NT2/D1 (cell line): ENCODE data around the gene IKZF4.

Experiments
- DNase-seq: peaks from one replicate; pipeline ENCODE4 v3.0.0-alpha.2; 2011; ENCODE audit warnings: low read depth, low spot score
- H3K27me3 ChIP-seq: 2 replicates; pipeline ENCODE4 v1.6.0; 2011; ENCODE audit warnings: mild to moderate bottlenecking; ENCODE audit not compliant: insufficient read length, insufficient read depth
- H3K36me3 ChIP-seq: 2 replicates; pipeline ENCODE4 v1.6.1; 2011; ENCODE audit warnings: mild to moderate bottlenecking, low read length, mixed read lengths; ENCODE audit not compliant: insufficient read depth, insufficient read length
- H3K4me1 ChIP-seq: 2 replicates; pipeline ENCODE4 v1.5.1; 2011; ENCODE audit not compliant: insufficient read depth, insufficient read length
- H3K4me3 ChIP-seq: 2 replicates; pipeline ENCODE4 v1.5.1; 2011; ENCODE audit warnings: low read depth; ENCODE audit not compliant: insufficient read length
- H3K9ac ChIP-seq: 2 replicates; pipeline ENCODE4 v1.6.0; 2011; ENCODE audit warnings: low read depth; ENCODE audit not compliant: insufficient read length
- H3K9me3 ChIP-seq: 2 replicates; pipeline ENCODE4 v1.5.1; 2011; ENCODE audit warnings: mild to moderate bottlenecking, low read length; ENCODE audit not compliant: insufficient read depth
- SUZ12 ChIP-seq: IDR thresholded peaks from 2 replicates; pipeline ENCODE4 v1.6.1; 2011; ENCODE audit not compliant: insufficient read length, insufficient read depth; ENCODE audit errors: extremely low read depth
- YY1 ChIP-seq: IDR thresholded peaks from 2 replicates; pipeline ENCODE4 v1.6.1; 2011; ENCODE audit not compliant: insufficient read length, insufficient read depth
- ZNF274 ChIP-seq: IDR thresholded peaks from 2 replicates; pipeline ENCODE4 v1.6.1; 2011; ENCODE audit warnings: mild to moderate bottlenecking, low read depth, low read length

Gene IKZF4

DNA sequence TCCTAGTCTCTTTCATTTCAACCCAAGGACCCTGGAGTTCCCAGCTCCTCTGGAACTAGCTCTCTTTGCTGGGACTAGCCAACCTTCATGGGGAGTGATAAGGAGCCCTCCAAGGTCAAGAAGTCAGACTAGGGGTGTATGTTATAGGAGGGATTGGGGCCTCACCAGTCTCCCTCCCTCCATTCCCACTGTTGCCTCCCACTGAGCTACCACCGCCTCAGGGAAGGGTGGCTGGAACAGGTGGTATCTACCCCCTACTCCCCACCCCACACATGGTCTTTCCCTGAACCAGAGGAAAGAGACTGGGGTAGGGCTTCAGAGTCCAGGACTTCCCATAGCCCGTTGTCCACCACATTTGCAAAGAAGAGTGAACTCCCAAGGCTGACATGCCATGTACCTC is 61.5 kb downstream of the IKZF4 start:
- DNase-seq = no peak
- H3K36me3 ChIP-seq = peaks cover 10% of the 10 kb centered on the region
- H3K4me3 ChIP-seq = no peak overlapping the region
- H3K9me3 ChIP-seq = no peaks in the 10 kb centered on the region; the same call in 1 of the 2 replicates
- TF ChIP-seq ZNF274 = no peak
- TF ChIP-seq YY1 = no peak
- TF ChIP-seq SUZ12 = no peak
- H3K27me3 ChIP-seq = no peaks in the 10 kb centered on the region
- no peak overlapping the region for H3K9ac ChIP-seq
- peaks cover 13% of the 10 kb centered on the region for H3K4me1 ChIP-seq

DNA sequence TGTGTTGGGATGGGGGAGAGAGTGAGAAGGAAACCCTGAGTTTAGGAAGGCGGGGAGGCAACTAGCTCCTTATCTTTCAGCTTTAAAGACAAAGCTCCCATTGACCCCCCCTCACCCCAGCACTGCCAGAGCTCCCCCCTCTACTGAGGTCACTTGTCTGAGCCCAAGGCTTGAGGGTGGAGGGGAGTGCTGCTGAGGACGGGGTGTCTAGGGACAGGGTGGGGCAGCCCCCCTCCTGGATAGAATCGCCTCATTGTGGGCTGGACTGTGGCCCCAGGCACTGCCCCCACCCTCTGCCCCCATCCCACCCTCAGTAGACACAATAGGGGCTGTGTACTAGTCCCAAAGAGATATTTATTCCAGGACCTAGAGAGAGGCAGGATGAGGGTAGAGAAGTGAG is 62.1 kb downstream of the IKZF4 start:
- H3K4me1 ChIP-seq = peaks cover 13% of the 10 kb centered on the region
- no peak for DNase-seq
- H3K27me3 ChIP-seq = no peaks in the 10 kb centered on the region
- no peak for TF ChIP-seq ZNF274
- no peak for TF ChIP-seq SUZ12
- no peak for TF ChIP-seq YY1
- H3K4me3 ChIP-seq = no peak overlapping the region
- H3K9me3 ChIP-seq = no peaks in the 10 kb centered on the region; the same call in 1 of the 2 replicates
- peaks cover 16% of the 10 kb centered on the region for H3K36me3 ChIP-seq
- no peak overlapping the region for H3K9ac ChIP-seq

DNA sequence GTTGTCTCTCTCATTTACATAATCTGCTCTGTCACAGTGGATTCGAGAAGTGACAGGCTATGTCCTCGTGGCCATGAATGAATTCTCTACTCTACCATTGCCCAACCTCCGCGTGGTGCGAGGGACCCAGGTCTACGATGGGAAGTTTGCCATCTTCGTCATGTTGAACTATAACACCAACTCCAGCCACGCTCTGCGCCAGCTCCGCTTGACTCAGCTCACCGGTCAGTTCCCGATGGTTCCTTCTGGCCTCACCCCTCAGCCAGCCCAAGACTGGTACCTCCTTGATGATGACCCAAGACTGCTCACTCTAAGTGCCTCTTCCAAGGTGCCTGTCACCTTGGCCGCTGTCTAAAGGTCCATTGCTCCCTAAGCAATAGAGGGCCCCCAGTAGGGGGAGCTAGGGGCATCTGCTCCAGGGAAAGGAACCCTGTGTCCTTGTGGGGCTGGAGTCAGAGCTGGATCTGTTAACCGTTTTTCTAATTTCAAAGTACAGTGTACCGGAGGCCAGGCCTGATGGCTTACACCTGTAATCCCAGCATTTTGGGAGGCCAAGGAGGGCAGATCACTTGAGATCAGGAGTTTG is 64.2 kb downstream of the IKZF4 start:
- no peak overlapping the region for H3K9ac ChIP-seq
- H3K4me1 ChIP-seq = peaks cover 13% of the 10 kb centered on the region
- H3K36me3 ChIP-seq = peaks cover 22% of the 10 kb centered on the region
- H3K27me3 ChIP-seq = no peaks in the 10 kb centered on the region
- DNase-seq = no peak
- no peak overlapping the region for H3K4me3 ChIP-seq
- H3K9me3 ChIP-seq = no peaks in the 10 kb centered on the region
- TF ChIP-seq SUZ12 (no peak), ZNF274 (no peak), YY1 (no peak)

DNA sequence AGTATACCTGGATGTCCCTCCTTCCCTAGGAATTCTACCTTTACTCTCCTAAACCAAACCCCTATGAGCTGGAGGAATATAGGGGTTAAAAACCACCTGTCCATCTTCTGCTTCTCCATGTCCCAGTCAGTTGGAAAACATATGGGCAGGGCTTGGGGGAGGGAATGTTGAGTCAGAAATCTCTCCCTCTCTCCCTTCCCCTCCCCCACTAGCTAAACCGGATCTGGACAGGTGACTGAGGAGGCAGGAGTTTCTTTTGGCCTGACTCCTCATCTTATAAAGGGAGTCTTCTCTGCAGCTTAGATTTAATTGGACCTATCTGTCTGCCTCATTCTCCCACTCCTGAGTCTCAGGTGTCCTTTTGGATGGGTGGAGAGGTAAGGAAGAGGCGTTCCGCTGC is 65.3 kb downstream of the IKZF4 start:
- Histone ChIP-seq H3K27me3 (no peaks in the 10 kb centered on the region), H3K4me3 (no peak overlapping the region), H3K4me1 (peaks cover 11% of the 10 kb centered on the region), H3K36me3 (peaks cover 24% of the 10 kb centered on the region), H3K9me3 (no peaks in the 10 kb centered on the region), H3K9ac (no peak overlapping the region)
- no peak for DNase-seq
- TF ChIP-seq ZNF274 = no peak
- no peak for TF ChIP-seq SUZ12
- TF ChIP-seq YY1 = no peak

DNA sequence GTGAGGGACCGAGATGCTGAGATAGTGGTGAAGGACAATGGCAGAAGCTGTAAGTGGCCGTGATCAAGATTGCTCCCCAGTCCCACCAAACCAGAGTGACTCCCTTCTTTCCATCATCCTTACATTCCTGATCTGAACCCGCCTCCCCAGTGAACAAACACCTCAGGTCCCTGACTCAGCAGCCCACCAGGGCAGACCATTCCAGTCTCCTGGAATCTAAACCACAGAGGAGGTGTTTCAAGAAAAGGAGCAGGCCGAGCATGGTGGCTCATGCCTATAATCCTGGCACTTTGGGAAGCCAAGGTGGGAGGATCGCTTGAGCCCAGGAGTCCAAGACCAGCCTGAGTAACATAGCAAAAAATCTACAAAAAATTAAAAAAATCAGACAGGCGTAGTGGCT is 65.8 kb downstream of the IKZF4 start:
- no peak for DNase-seq
- H3K36me3 ChIP-seq = peaks cover 24% of the 10 kb centered on the region

DNA sequence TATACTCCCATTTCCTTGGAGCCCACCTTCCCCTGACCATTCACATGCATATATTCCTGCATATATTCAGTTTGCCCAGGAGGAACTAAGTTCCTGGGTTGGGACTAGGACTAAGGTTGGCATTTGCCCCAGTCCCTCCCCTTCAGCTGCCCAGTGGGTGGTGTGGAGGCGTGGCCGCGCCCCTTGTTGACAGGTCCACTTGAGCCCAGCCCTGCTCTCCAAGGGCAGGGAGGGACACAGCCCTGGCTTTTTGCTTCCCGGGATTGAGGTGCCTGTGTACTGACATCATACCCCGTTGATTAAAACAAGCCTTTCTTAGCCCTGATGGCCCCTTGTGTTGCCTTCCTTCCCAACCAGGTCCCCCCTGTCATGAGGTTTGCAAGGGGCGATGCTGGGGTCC is 66.4 kb downstream of the IKZF4 start:
- no peak for DNase-seq
- no peak for TF ChIP-seq ZNF274
- TF ChIP-seq SUZ12 = no peak
- TF ChIP-seq YY1 = no peak
- no peak overlapping the region for H3K4me3 ChIP-seq
- no peaks in the 10 kb centered on the region for H3K9me3 ChIP-seq
- no peak overlapping the region for H3K9ac ChIP-seq
- peaks cover 3% of the 10 kb centered on the region for H3K4me1 ChIP-seq
- H3K36me3 ChIP-seq = peaks cover 24% of the 10 kb centered on the region
- no peaks in the 10 kb centered on the region for H3K27me3 ChIP-seq

More for the DNA sequence above, 65.8 kb downstream of the IKZF4 start:
- Histone ChIP-seq H3K4me1 (peaks cover 7% of the 10 kb centered on the region), H3K27me3 (no peaks in the 10 kb centered on the region), H3K9ac (no peak overlapping the region), H3K4me3 (no peak overlapping the region), H3K9me3 (no peaks in the 10 kb centered on the region)
- TF ChIP-seq SUZ12 (no peak), YY1 (no peak), ZNF274 (no peak)
